Effector CD8-positive, alpha-beta T cell (primary cell): ENCODE results near the gene MGA.

Experiments
- DNase-seq: peaks from one replicate; lab custom pipeline; 2025; lab: John Stamatoyannopoulos, UW
- total RNA-seq, 4 experiments: gene quantifications; one replicate each; lab custom pipeline; 2026; lab: John Stamatoyannopoulos, UW

Gene MGA
- 260 to 337 (median 331) reads per million in 4 experiments for total RNA-seq

GRCh38 chr15:41660235-41661077, at the start of gene MGA:
Gene MGA, plus strand, starts transcription at chr15:41660405.
- peak; percentile 78 for DNase-seq

- peak; percentile 18 for DNase-seq
These were observed 39.5 kb upstream of the MGA start for GRCh38 chr15:41620536-41621199.

- peak; percentile 65 for DNase-seq
These were observed 38.7 kb upstream of the MGA start for GRCh38 chr15:41621200-41622193.

- DNase-seq, result no peak
These were observed 37.3 kb upstream of the MGA start for GRCh38 chr15:41622901-41623300.

GRCh38 chr15:41627203-41627602, 33.0 kb upstream of the MGA start:
- DNase-seq, result no peak

- DNase-seq, result no peak
These were observed 30.7 kb upstream of the MGA start for GRCh38 chr15:41629463-41629862.

- DNase-seq, result no peak
These were observed 30.3 kb upstream of the MGA start for GRCh38 chr15:41629883-41630282.

- DNase-seq, result no peak
These were observed 29.5 kb upstream of the MGA start for GRCh38 chr15:41630616-41631217.

GRCh38 chr15:41631880-41632470, 28.2 kb upstream of the MGA start:
- DNase-seq, result no peak

- no peak for DNase-seq
These were observed 26.6 kb upstream of the MGA start for GRCh38 chr15:41633609-41634008.

GRCh38 chr15:41634072-41634626, 26.1 kb upstream of the MGA start:
- no peak for DNase-seq

GRCh38 chr15:41637086-41637485, 23.1 kb upstream of the MGA start:
- DNase-seq, result no peak

GRCh38 chr15:41640985-41641384, 19.2 kb upstream of the MGA start:
- DNase-seq, result no peak

- no peak for DNase-seq
These were observed 12.9 kb upstream of the MGA start for GRCh38 chr15:41647262-41647661.

GRCh38 chr15:41648097-41648496, 12.1 kb upstream of the MGA start:
- DNase-seq, result no peak

GRCh38 chr15:41648770-41649169, 11.4 kb upstream of the MGA start:
- DNase-seq, result no peak

- DNase-seq, result no peak
These were observed 9.4 kb upstream of the MGA start for GRCh38 chr15:41650806-41651205.

- no peak for DNase-seq
These were observed 8.8 kb upstream of the MGA start for GRCh38 chr15:41651373-41651772.

- DNase-seq, result no peak
These were observed 6.4 kb upstream of the MGA start for GRCh38 chr15:41653760-41654159.

- no peak for DNase-seq
These were observed 4.5 kb upstream of the MGA start for GRCh38 chr15:41655716-41656115.

- no peak for DNase-seq
These were observed 4.0 kb upstream of the MGA start for GRCh38 chr15:41656188-41656587.
